ENCODE data around the gene PDGFRB. TPM values are rescaled to one million over a fixed set of nuclear protein-coding genes. Genes with fewer than 3 reads are reported as not detected.

The PDGFRB gene
- total RNA-seq, 2 experiments from 2014 or later = 0.23 to 3.0 TPM

GRCh38 chr5:150126921-150127265 lies 28.8 kb downstream of the PDGFRB start:
- CTCF ChIA-PET (ENCODE audit: unreplicated experiment) = no interaction called here
- no peak overlapping the region for H3K4me3 ChIP-seq (ENCODE audit: low read depth, low read length, poor library complexity, severe bottlenecking)
- H2AFZ ChIP-seq (ENCODE audit: low read length) = no peak overlapping the region
- DNase-seq (ENCODE audit: low spot score) = no peak
- H3K4me2 ChIP-seq (ENCODE audit: low read length) = no peak overlapping the region
- intact Hi-C loops (cut with micrococcal nuclease; ENCODE audit: unreplicated experiment) = no loop called here
- H3K9me2 ChIP-seq (ENCODE audit: insufficient read depth, low read length) = no peaks in the 10 kb centered on the region
- no peaks in the 10 kb centered on the region; the same call in 1 of the 2 replicates for H4K20me1 ChIP-seq (ENCODE audit: insufficient read depth, low read length)
- no peak overlapping the region for H3K27ac ChIP-seq (ENCODE audit: low read depth, low read length, poor library complexity, severe bottlenecking)
- TF ChIP-seq CTCF (conservative IDR thresholded peaks at IDR 0.05; ENCODE audit: low read length) (no peak), EZH2phosphoT487 (IDR thresholded peaks at IDR 0.05; ENCODE audit: borderline replicate concordance, low read depth, low read length) (no peak)
- H3K79me2 ChIP-seq (ENCODE audit: insufficient read depth, low read depth, low read length) = no peaks in the 10 kb centered on the region
- POLR2A ChIA-PET = interaction anchor here (1.0 kb wide), 1 partner anchor 225 kb away, joined by 3 read pairs; no protein-coding TSS in a partner anchor
- H3K9me3 ChIP-seq (ENCODE audit: low read length) = no peaks in the 10 kb centered on the region
- H3K4me1 ChIP-seq (ENCODE audit: insufficient read depth, low read length, poor library complexity, severe bottlenecking) = no peaks in the 10 kb centered on the region
- no TSS peak for BruUV-seq (replicated peaks)
- no peaks in the 10 kb centered on the region for H3K36me3 ChIP-seq (ENCODE audit: insufficient read depth, low read length)

- no peak overlapping the region for H2AFZ ChIP-seq (ENCODE audit: low read length)
- CTCF ChIA-PET (ENCODE audit: unreplicated experiment) = no interaction called here
- no peak for DNase-seq (ENCODE audit: low spot score)
- POLR2A ChIA-PET = no interaction called here
- no peaks in the 10 kb centered on the region for H3K36me3 ChIP-seq (ENCODE audit: insufficient read depth, low read length)
- H3K9me2 ChIP-seq (ENCODE audit: insufficient read depth, low read length) = no peaks in the 10 kb centered on the region
- intact Hi-C loops (cut with micrococcal nuclease; ENCODE audit: unreplicated experiment) = no loop called here
- no peak overlapping the region for H3K4me2 ChIP-seq (ENCODE audit: low read length)
- TF ChIP-seq CTCF (conservative IDR thresholded peaks at IDR 0.05; ENCODE audit: low read length) (no peak), EZH2phosphoT487 (IDR thresholded peaks at IDR 0.05; ENCODE audit: borderline replicate concordance, low read depth, low read length) (no peak)
- BruUV-seq (replicated peaks) = no TSS peak
- no peaks in the 10 kb centered on the region; the same call in 1 of the 2 replicates for H4K20me1 ChIP-seq (ENCODE audit: insufficient read depth, low read length)
- H3K79me2 ChIP-seq (ENCODE audit: insufficient read depth, low read depth, low read length) = no peaks in the 10 kb centered on the region
- H3K4me3 ChIP-seq (ENCODE audit: low read depth, low read length, poor library complexity, severe bottlenecking) = no peak overlapping the region
- no peaks in the 10 kb centered on the region for H3K4me1 ChIP-seq (ENCODE audit: insufficient read depth, low read length, poor library complexity, severe bottlenecking)
- H3K9me3 ChIP-seq (ENCODE audit: low read length) = no peaks in the 10 kb centered on the region
- H3K27ac ChIP-seq (ENCODE audit: low read depth, low read length, poor library complexity, severe bottlenecking) = no peak overlapping the region
Measured at GRCh38 chr5:150126199-150126920, 29.3 kb downstream of the PDGFRB start.

- no peak for DNase-seq (ENCODE audit: low spot score)
- Histone ChIP-seq H3K4me2 (ENCODE audit: low read length) (no peak overlapping the region), H3K4me3 (ENCODE audit: low read depth, low read length, poor library complexity, severe bottlenecking) (no peak overlapping the region), H3K9me2 (ENCODE audit: insufficient read depth, low read length) (no peaks in the 10 kb centered on the region), H3K4me1 (ENCODE audit: insufficient read depth, low read length, poor library complexity, severe bottlenecking) (no peaks in the 10 kb centered on the region), H3K27ac (ENCODE audit: low read depth, low read length, poor library complexity, severe bottlenecking) (no peak overlapping the region), H3K36me3 (ENCODE audit: insufficient read depth, low read length) (no peaks in the 10 kb centered on the region), H3K79me2 (ENCODE audit: insufficient read depth, low read depth, low read length) (no peaks in the 10 kb centered on the region), H3K9me3 (ENCODE audit: low read length) (no peaks in the 10 kb centered on the region), H2AFZ (ENCODE audit: low read length) (no peak overlapping the region), H4K20me1 (ENCODE audit: insufficient read depth, low read length) (no peaks in the 10 kb centered on the region; the same call in 1 of the 2 replicates)
- no peak for TF ChIP-seq CTCF (conservative IDR thresholded peaks at IDR 0.05; ENCODE audit: low read length)
- no peak for TF ChIP-seq EZH2phosphoT487 (IDR thresholded peaks at IDR 0.05; ENCODE audit: borderline replicate concordance, low read depth, low read length)
- POLR2A ChIA-PET = interaction anchor here (0.6 kb wide), 1 partner anchor 34 kb away, joined by 4 read pairs; no protein-coding TSS in a partner anchor
- no TSS peak for BruUV-seq (replicated peaks)
- CTCF ChIA-PET (ENCODE audit: unreplicated experiment) = no interaction called here
- intact Hi-C loops (cut with micrococcal nuclease; ENCODE audit: unreplicated experiment) = no loop called here
Measured at GRCh38 chr5:150125334-150125733, 30.3 kb downstream of the PDGFRB start.
